ENCODE data around the gene LYZ. TPM values are rescaled to one million over a fixed set of nuclear protein-coding genes. Genes with fewer than 3 reads are reported as not detected.
"Not testable (repeated sequence)": the region's sequence is repeated elsewhere in the genome, so short reads cannot be mapped to it uniquely, and the experiment has no call there.

The LYZ gene
- total and polyA plus RNA-seq, 2 donors (not counting 3 experiments of a cell fraction or from before 2014, with no cell fraction given), result not detected

DNA sequence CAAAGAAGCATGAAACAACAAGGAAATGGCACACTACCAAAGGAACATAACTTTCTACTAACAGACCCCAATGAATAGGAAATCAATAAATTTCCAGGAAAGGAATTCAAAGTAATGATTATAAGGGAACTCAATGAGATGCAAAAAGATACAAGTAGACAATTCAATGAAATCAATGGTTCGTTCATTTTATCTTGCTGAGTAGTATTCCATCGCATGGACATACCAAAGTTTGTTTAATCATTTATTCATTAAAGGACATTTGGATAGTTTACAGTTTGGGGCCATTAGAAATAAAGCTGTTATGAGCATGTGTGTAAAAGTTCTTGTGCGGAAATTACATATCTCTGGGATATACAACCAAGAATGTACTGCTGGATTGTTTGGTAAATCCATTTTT lies 35.0 kb upstream of the LYZ start:
- Histone ChIP-seq H3K9me1 (replicated peaks; ENCODE audit: control insufficient read depth, extremely low read depth, insufficient read depth, low read length) (no peaks in the 10 kb centered on the region), H3K4me1 (ENCODE audit: control insufficient read depth, extremely low read depth, insufficient read depth, low read length) (no peaks in the 10 kb centered on the region), H4K20me1 (replicated peaks; ENCODE audit: control insufficient read depth, extremely low read depth, insufficient read depth, low read length) (no peaks in the 10 kb centered on the region), H3K27ac (ENCODE audit: insufficient read depth, low read depth, low read length) (no peak overlapping the region), H3K79me2 (ENCODE audit: control insufficient read depth, insufficient read depth, low read length) (no peaks in the 10 kb centered on the region), H3K9ac (replicated peaks; ENCODE audit: extremely low read depth, insufficient read depth, low read length) (no peak overlapping the region), H2AFZ (ENCODE audit: low read depth, low read length) (no peak overlapping the region), H3K4me2 (ENCODE audit: insufficient read depth, low read length) (no peak overlapping the region), H3K4me3 (replicated peaks in 1 of 3; ENCODE audit: insufficient read depth in 1 of 3, low read depth in 1 of 3, low read length in 3 of 3) (no peak overlapping the region), H3K27me3 (ENCODE audit: control insufficient read depth in 2 of 2, insufficient read depth in 2 of 2, low read length in 2 of 2) (no peaks in the 10 kb centered on the region), H3K9me3 (replicated peaks; ENCODE audit: control insufficient read depth, insufficient read depth, low read length) (no peaks in the 10 kb centered on the region), H3K36me3 (ENCODE audit: control insufficient read depth in 2 of 2, extremely low read depth in 1 of 2, insufficient read depth in 2 of 2, low read length in 2 of 2) (no peaks in the 10 kb centered on the region)
- BruUV-seq (replicated peaks), result no TSS peak
- TF ChIP-seq JUN (IDR thresholded peaks at IDR 0.05; ENCODE audit: borderline replicate concordance, insufficient read depth, insufficient read length, low read depth) (no peak), POLR2AphosphoS5 (IDR thresholded peaks at IDR 0.05; ENCODE audit: insufficient read depth, low read depth, low read length) (no peak), MYC (IDR thresholded peaks at IDR 0.05; ENCODE audit: low read depth, low read length) (no peak), GATA2 (IDR thresholded peaks at IDR 0.05; ENCODE audit: insufficient read depth, insufficient read length, low read depth, low read length) (no peak), FOS (IDR thresholded peaks at IDR 0.05; ENCODE audit: borderline replicate concordance, insufficient read depth, low read length) (no peak), EZH2 (IDR thresholded peaks at IDR 0.05; ENCODE audit: borderline replicate concordance, low read depth, low read length, severe bottlenecking) (no peak), MAX (IDR thresholded peaks at IDR 0.05; ENCODE audit: insufficient read depth, insufficient read length) (no peak)
- TF ChIP-seq, protein P1, sequence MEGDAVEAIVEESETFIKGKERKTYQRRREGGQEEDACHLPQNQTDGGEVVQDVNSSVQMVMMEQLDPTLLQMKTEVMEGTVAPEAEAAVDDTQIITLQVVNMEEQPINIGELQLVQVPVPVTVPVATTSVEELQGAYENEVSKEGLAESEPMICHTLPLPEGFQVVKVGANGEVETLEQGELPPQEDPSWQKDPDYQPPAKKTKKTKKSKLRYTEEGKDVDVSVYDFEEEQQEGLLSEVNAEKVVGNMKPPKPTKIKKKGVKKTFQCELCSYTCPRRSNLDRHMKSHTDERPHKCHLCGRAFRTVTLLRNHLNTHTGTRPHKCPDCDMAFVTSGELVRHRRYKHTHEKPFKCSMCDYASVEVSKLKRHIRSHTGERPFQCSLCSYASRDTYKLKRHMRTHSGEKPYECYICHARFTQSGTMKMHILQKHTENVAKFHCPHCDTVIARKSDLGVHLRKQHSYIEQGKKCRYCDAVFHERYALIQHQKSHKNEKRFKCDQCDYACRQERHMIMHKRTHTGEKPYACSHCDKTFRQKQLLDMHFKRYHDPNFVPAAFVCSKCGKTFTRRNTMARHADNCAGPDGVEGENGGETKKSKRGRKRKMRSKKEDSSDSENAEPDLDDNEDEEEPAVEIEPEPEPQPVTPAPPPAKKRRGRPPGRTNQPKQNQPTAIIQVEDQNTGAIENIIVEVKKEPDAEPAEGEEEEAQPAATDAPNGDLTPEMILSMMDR (IDR thresholded peaks at IDR 0.05; ENCODE audit: extremely low read depth in 1 of 2, insufficient read depth in 1 of 2, low read depth in 1 of 2, low read length in 2 of 2), result no peak
- DNase-seq (ENCODE audit: low read depth, low spot score) (no peak), FAIRE-seq (no peak)
- ChIA-PET POLR2A (no interaction called here), CTCF (no interaction called here)
- dilution Hi-C loops (cut with MboI; ENCODE audit: extremely low pct_ligation_motif_present, low sequenced_read_pairs), result no loop called here
- intact Hi-C loops (cut with micrococcal nuclease), result no loop called here

GRCh38 chr12:69316784-69317183 lies 31.4 kb upstream of the LYZ start:
- H3K79me2 ChIP-seq (ENCODE audit: control insufficient read depth, insufficient read depth, low read length); CTCF ChIA-PET; H3K36me3 ChIP-seq (ENCODE audit: control insufficient read depth in 2 of 2, extremely low read depth in 1 of 2, insufficient read depth in 2 of 2, low read length in 2 of 2); FAIRE-seq; H3K9me1 ChIP-seq (replicated peaks; ENCODE audit: control insufficient read depth, extremely low read depth, insufficient read depth, low read length); DNase-seq (ENCODE audit: low read depth, low spot score); H3K4me3 ChIP-seq (replicated peaks in 1 of 3; ENCODE audit: insufficient read depth in 1 of 3, low read depth in 1 of 3, low read length in 3 of 3); H3K4me1 ChIP-seq (ENCODE audit: control insufficient read depth, extremely low read depth, insufficient read depth, low read length); intact Hi-C loops (cut with micrococcal nuclease); H4K20me1 ChIP-seq (replicated peaks; ENCODE audit: control insufficient read depth, extremely low read depth, insufficient read depth, low read length); H3K27ac ChIP-seq (ENCODE audit: insufficient read depth, low read depth, low read length); H3K4me2 ChIP-seq (ENCODE audit: insufficient read depth, low read length); H3K9ac ChIP-seq (replicated peaks; ENCODE audit: extremely low read depth, insufficient read depth, low read length); POLR2A ChIA-PET; H2AFZ ChIP-seq (ENCODE audit: low read depth, low read length); dilution Hi-C loops (cut with MboI; ENCODE audit: extremely low pct_ligation_motif_present, low sequenced_read_pairs); BruUV-seq (replicated peaks); H3K9me3 ChIP-seq (replicated peaks; ENCODE audit: control insufficient read depth, insufficient read depth, low read length); H3K27me3 ChIP-seq (ENCODE audit: control insufficient read depth in 2 of 2, insufficient read depth in 2 of 2, low read length in 2 of 2): not testable (repeated sequence)

DNA sequence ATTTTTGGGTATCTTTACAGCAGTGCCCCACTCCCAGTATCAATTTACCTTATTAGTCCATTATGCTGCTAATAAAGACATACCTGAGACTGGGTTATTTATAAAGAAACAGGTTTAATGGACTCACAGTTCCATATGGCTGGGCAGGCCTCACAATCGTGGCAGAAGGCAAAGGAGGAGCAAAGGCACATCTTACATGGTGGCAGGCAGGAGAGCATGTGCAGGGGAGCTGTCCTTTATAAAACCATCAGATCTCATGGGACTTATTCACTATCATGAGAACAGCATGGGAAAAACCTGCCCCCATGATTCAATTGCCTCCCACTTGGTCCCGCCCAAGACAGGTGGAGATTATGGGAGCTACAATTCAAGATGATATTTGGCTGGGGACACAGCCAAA lies 30.9 kb upstream of the LYZ start:
- CTCF ChIA-PET; dilution Hi-C loops (cut with MboI; ENCODE audit: extremely low pct_ligation_motif_present, low sequenced_read_pairs); FAIRE-seq; intact Hi-C loops (cut with micrococcal nuclease); H3K27me3 ChIP-seq (ENCODE audit: control insufficient read depth in 2 of 2, insufficient read depth in 2 of 2, low read length in 2 of 2); H3K9me3 ChIP-seq (replicated peaks; ENCODE audit: control insufficient read depth, insufficient read depth, low read length); BruUV-seq (replicated peaks); H3K9me1 ChIP-seq (replicated peaks; ENCODE audit: control insufficient read depth, extremely low read depth, insufficient read depth, low read length); H2AFZ ChIP-seq (ENCODE audit: low read depth, low read length); DNase-seq (ENCODE audit: low read depth, low spot score); H3K4me2 ChIP-seq (ENCODE audit: insufficient read depth, low read length); H3K9ac ChIP-seq (replicated peaks; ENCODE audit: extremely low read depth, insufficient read depth, low read length); POLR2A ChIA-PET; H3K4me3 ChIP-seq (replicated peaks in 1 of 3; ENCODE audit: insufficient read depth in 1 of 3, low read depth in 1 of 3, low read length in 3 of 3); H3K27ac ChIP-seq (ENCODE audit: insufficient read depth, low read depth, low read length); H3K4me1 ChIP-seq (ENCODE audit: control insufficient read depth, extremely low read depth, insufficient read depth, low read length); H3K79me2 ChIP-seq (ENCODE audit: control insufficient read depth, insufficient read depth, low read length); H4K20me1 ChIP-seq (replicated peaks; ENCODE audit: control insufficient read depth, extremely low read depth, insufficient read depth, low read length); H3K36me3 ChIP-seq (ENCODE audit: control insufficient read depth in 2 of 2, extremely low read depth in 1 of 2, insufficient read depth in 2 of 2, low read length in 2 of 2): not testable (repeated sequence)
